GM23248 (cell line): Measurements from ENCODE around the gene ATP9A. TPM values are rescaled to one million over a fixed set of nuclear protein-coding genes. Genes with fewer than 3 reads are reported as not detected.
"Not testable (repeated sequence)": the region's sequence is repeated elsewhere in the genome, so short reads cannot be mapped to it uniquely, and the experiment has no call there.

Experiments used
- DNase-seq: peaks from one replicate; pipeline ENCODE4 v3.0.0-alpha.2; 2015
- H2AFZ ChIP-seq: fragments of 200-600 bp; sonication (generic); 2 replicates; pipeline ENCODE4 v1.6.1; 2016; ENCODE audit warnings: antibody characterized with exemption
- H3F3A ChIP-seq: fragments of 200-600 bp; sonication (generic); 2 replicates; pipeline ENCODE4 v1.6.1; 2016; ENCODE audit warnings: mild to moderate bottlenecking, antibody characterized with exemption, mixed run types; ENCODE audit not compliant: insufficient read depth
- H3K27ac ChIP-seq: fragments of 200-600 bp; sonication (generic); 2 replicates; pipeline ENCODE4 v1.5.1; 2016; ENCODE audit warnings: mild to moderate bottlenecking
- H3K27me3 ChIP-seq: fragments of 200-600 bp; sonication (generic); replicated peaks from 2 replicates; pipeline ENCODE4 v1.6.1; 2016; ENCODE audit warnings: mild to moderate bottlenecking; ENCODE audit not compliant: insufficient read depth
- H3K36me3 ChIP-seq: fragments of 200-600 bp; sonication (generic); 2 replicates; pipeline ENCODE4 v1.6.1; 2016; ENCODE audit warnings: low read depth, mild to moderate bottlenecking
- H3K4me1 ChIP-seq: fragments of 200-600 bp; sonication (generic); 2 replicates; pipeline ENCODE4 v1.6.1; 2016; ENCODE audit warnings: mild to moderate bottlenecking; ENCODE audit not compliant: insufficient read depth
- H3K4me2 ChIP-seq: fragments of 200-600 bp; sonication (generic); one replicate; pipeline ENCODE4 v1.6.1; 2016; ENCODE audit warnings: mild to moderate bottlenecking; ENCODE audit not compliant: unreplicated experiment
- H3K4me3 ChIP-seq: fragments of 200-600 bp; sonication (generic); 2 replicates; pipeline ENCODE4 v1.5.1; 2016; ENCODE audit warnings: mild to moderate bottlenecking
- H3K79me2 ChIP-seq: fragments of 200-600 bp; sonication (generic); 2 replicates; pipeline ENCODE4 v1.6.1; 2016; ENCODE audit warnings: mild to moderate bottlenecking; ENCODE audit not compliant: insufficient read depth
- H3K9ac ChIP-seq: fragments of 200-600 bp; sonication (generic); 2 replicates; pipeline ENCODE4 v1.6.1; 2016; ENCODE audit warnings: mild to moderate bottlenecking
- H3K9me2 ChIP-seq: fragments of 200-600 bp; sonication (generic); 2 replicates; pipeline ENCODE4 v1.6.1; 2016; ENCODE audit warnings: mixed run types, mild to moderate bottlenecking, moderate library complexity; ENCODE audit not compliant: insufficient read depth
- H3K9me3 ChIP-seq: fragments of 200-600 bp; sonication (generic); one replicate; pipeline ENCODE4 v1.6.1; 2017; ENCODE audit warnings: low read depth
- H4K20me1 ChIP-seq: fragments of 200-600 bp; sonication (generic); 2 replicates; pipeline ENCODE4 v1.6.0; 2016; ENCODE audit not compliant: insufficient read depth
- EZH2 ChIP-seq: fragments of 200-600 bp; sonication (generic); IDR thresholded peaks from 2 replicates; pipeline ENCODE4 v1.6.1; 2018; ENCODE audit warnings: antibody characterized with exemption, mild to moderate bottlenecking; ENCODE audit not compliant: insufficient read depth, poor library complexity, severe bottlenecking
- EZH2phosphoT487 ChIP-seq: fragments of 200-600 bp; sonication (generic); IDR thresholded peaks from 2 replicates; pipeline ENCODE4 v1.6.1; 2018; ENCODE audit warnings: antibody characterized with exemption, moderate library complexity, mild to moderate bottlenecking, low read depth; ENCODE audit not compliant: insufficient read depth
- WGBS, 2 experiments: methylation state at CpG; one replicate each; pipeline ENCODE4 v1.1.6; 2015 to 2017; ENCODE audit warnings: low lambda C conversion rate in 2 of 2, low coverage in 1 of 2; ENCODE audit errors: missing lambda C conversion rate in 2 of 2; 5-methylcytosine and 5-hydroxymethylcytosine counted together
- in situ Hi-C: fragments of 300-500 bp; cut with MboI; formaldehyde crosslinking; loops from 2 replicates; pipeline ENCODE4 v1.15.0; 2020
- polyA plus RNA-seq: library from polyadenylated mRNA; unstranded; fragments of >200 nt; fragmentation: Nextera tagmentation; extraction: Ambion mirVana; gene quantifications from 2 replicates; pipeline ENCODE4 v1.2.1, GENCODE V29; 2016
- total RNA-seq: library from RNA; depleted of rRNA; stranded (reverse); fragments of >200 nt; shearing (Covaris generic); gene quantifications from 2 replicates; pipeline ENCODE4 v1.2.3, GENCODE V29; 2014

Gene ATP9A
- total and polyA plus RNA-seq, 2 experiments from 2014 or later: 6.9 to 15.9 TPM

DNA sequence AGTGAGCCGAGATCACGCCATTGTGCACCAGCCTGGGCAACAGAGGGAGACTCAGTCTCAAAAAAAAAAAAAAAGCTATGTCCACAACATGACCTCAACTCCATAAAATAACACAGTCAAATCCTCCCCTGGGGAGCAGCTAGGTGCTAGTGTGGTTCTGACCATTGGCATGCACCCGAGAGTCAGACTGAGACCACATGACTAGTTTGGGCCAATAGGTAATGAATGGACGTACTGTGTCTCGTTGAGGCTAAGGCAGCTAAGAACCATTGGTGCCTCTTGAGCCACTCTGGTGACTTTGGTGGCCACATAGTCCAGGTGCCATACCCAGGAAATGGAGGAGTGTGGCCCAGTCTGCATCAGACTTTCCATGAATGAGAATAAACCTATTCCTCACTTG is 40.3 kb downstream of the ATP9A start:
- in situ Hi-C loops: no loop called here
- 80 to 82% methylated on average over 5 of the region's 5 CpGs for WGBS, 2 experiments
- Histone ChIP-seq H4K20me1 (no peaks in the 10 kb centered on the region), H3K4me2 (no peak overlapping the region), H3K4me1 (no peaks in the 10 kb centered on the region), H3K4me3 (no peak overlapping the region), H3K27me3 (no peaks in the 10 kb centered on the region), H2AFZ (no peak overlapping the region), H3K9me3 (no peaks in the 10 kb centered on the region), H3K79me2 (no peaks in the 10 kb centered on the region), H3K27ac (no peak overlapping the region), H3K9me2 (no peaks in the 10 kb centered on the region), H3K9ac (no peak overlapping the region), H3F3A (peaks cover 5% of the 10 kb centered on the region; the same call in 1 of the 2 replicates), H3K36me3 (no peaks in the 10 kb centered on the region)
- TF ChIP-seq EZH2phosphoT487 (no peak), EZH2 (no peak)
- no peak for DNase-seq

DNA sequence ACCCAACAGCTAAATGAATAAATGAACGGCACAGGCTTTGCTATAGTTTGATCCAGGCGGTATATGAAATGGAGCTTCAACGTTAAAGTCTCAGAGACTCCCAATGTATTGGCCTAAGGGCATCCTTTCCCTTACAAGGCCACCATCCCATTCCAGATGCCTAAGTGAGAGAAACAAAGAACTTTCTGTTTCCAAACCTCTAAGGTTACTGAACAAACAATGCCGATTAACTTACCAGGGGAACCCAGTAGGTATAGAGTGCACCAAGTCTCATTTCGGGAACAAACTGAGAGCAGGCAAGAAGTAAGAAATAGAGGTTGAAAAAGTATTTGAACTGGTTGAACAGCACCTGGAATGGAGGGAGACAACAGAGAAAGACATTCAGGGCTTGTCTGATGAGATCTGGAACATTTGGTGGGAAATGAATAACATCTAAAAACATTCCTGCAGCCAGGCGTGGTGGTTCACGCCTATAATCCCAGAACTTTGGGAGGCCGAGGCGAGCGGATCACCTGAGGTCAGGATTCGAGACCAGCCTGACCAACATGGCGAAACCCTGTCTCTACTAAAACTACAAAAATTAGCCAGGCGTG is 42.5 kb downstream of the ATP9A start:
- Histone ChIP-seq H3K4me2 (no peak overlapping the region), H3K36me3 (no peaks in the 10 kb centered on the region), H3K79me2 (no peaks in the 10 kb centered on the region), H3K4me3 (no peak overlapping the region), H3K4me1 (no peaks in the 10 kb centered on the region), H3K9ac (no peak overlapping the region), H3F3A (no peaks in the 10 kb centered on the region), H3K9me3 (no peaks in the 10 kb centered on the region), H2AFZ (no peak overlapping the region), H3K9me2 (no peaks in the 10 kb centered on the region), H3K27ac (no peak overlapping the region), H3K27me3 (no peaks in the 10 kb centered on the region), H4K20me1 (no peaks in the 10 kb centered on the region)
- DNase-seq: no peak
- in situ Hi-C loops: no loop called here
- TF ChIP-seq EZH2phosphoT487: no peak
- no peak for TF ChIP-seq EZH2
- 97 to 98% methylated on average over 10 to 13 of the region's 13 CpGs for WGBS, 2 experiments

DNA sequence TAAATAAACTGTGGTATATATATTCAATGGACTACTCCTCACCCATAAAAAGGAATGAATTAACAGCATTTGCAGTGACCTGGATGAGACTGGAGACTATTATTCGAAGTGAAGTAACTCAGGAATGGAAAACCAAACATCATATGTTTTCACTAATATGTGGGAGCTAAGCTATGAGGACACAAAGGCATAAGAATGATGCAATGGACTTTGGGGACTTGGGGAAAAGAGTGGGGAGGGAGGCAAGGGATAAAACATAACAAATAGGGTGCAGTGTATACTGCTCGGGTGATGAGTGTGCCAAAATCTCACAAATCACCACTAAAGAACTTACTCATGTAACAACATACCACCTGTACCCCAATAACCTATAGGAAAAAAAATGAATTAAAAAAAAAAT is 45.2 kb downstream of the ATP9A start:
- H4K20me1 ChIP-seq, H3K9ac ChIP-seq, H3K4me3 ChIP-seq, H3K36me3 ChIP-seq, H3K27me3 ChIP-seq, H3K9me2 ChIP-seq, H3K79me2 ChIP-seq, H3K27ac ChIP-seq, H3K4me1 ChIP-seq, H3F3A ChIP-seq, DNase-seq, H3K9me3 ChIP-seq, H3K4me2 ChIP-seq, in situ Hi-C loops, H2AFZ ChIP-seq: not testable (repeated sequence)
- WGBS, 2 experiments: 84 to 86% methylated on average over 2 of the region's 2 CpGs

DNA sequence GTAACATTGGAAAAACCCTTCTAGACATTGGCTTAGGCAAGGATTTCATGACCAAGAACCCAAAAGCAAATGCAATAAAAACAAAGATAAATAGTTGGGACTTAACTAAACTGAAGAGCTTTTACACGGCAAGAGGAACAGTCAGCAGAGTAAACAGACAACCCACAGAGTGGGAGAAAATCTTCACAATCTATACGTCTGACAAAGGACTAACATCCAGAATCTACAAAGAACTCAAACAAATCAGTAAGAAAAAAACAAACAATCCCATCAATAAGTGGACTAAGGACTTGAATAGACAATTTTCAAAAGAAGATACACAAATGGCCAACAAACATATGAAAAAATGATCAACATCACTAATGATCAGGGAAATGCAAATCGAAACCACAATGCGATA is 45.9 kb downstream of the ATP9A start:
- H4K20me1 ChIP-seq, H3K36me3 ChIP-seq, H3K9me2 ChIP-seq, H2AFZ ChIP-seq, H3K4me2 ChIP-seq, H3K27ac ChIP-seq, H3K4me3 ChIP-seq, H3K4me1 ChIP-seq, in situ Hi-C loops, DNase-seq, H3K9me3 ChIP-seq, H3K27me3 ChIP-seq, H3K79me2 ChIP-seq, H3F3A ChIP-seq, H3K9ac ChIP-seq: not testable (repeated sequence)
- 96 to 98% methylated on average over 4 of the region's 4 CpGs for WGBS, 2 experiments

DNA sequence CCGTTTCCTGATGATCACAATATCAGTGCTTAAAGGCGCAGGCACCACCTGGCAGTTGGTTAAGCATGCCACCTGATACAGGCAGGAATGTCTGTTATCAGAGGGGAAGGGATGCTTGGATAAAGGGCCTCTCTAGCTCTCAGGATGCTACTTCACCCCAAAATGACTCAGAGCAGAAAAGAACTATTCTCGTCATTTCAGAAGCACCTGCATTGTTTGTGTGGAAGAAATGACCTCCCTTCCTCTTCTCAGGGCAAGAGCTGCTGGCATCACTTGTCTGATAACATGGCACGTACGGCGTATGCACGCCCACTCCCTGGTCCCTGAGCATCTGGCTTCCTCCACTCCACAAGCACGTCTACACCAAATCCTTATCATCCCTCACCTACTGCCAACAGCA is 47.3 kb downstream of the ATP9A start:
- no peak overlapping the region for H3K4me3 ChIP-seq
- no peak overlapping the region for H2AFZ ChIP-seq
- no peak overlapping the region for H3K9ac ChIP-seq
- H3K4me1 ChIP-seq: no peaks in the 10 kb centered on the region
- no peaks in the 10 kb centered on the region for H4K20me1 ChIP-seq
- no peak for DNase-seq
- H3K36me3 ChIP-seq: no peaks in the 10 kb centered on the region
- H3K27me3 ChIP-seq: no peaks in the 10 kb centered on the region
- TF ChIP-seq EZH2phosphoT487 (no peak), EZH2 (no peak)
- no peaks in the 10 kb centered on the region for H3K9me2 ChIP-seq
- no peaks in the 10 kb centered on the region for H3K9me3 ChIP-seq
- no peak overlapping the region for H3K4me2 ChIP-seq
- no peaks in the 10 kb centered on the region for H3F3A ChIP-seq
- in situ Hi-C loops: no loop called here
- no peaks in the 10 kb centered on the region for H3K79me2 ChIP-seq
- WGBS, 2 experiments: 82 to 87% methylated on average over 8 of the region's 8 CpGs
- H3K27ac ChIP-seq: no peak overlapping the region
